HG03139 (cell line): ENCODE measurements around the gene ATXN7L2.

Source experiments
- ATAC-seq: cut with Tn5 transposase; IDR thresholded peaks from one replicate; pipeline ENCODE4 v1.9.1; 2021; ENCODE audit not compliant: unreplicated experiment

The ATXN7L2 gene

GRCh38 chr1:109497449-109498160 lies 13.9 kb downstream of the ATXN7L2 start:
- no peak for ATAC-seq

- ATAC-seq = no peak
These were observed 14.6 kb downstream of the ATXN7L2 start for GRCh38 chr1:109498161-109498801.

- ATAC-seq = no peak
These were observed 15.4 kb downstream of the ATXN7L2 start for GRCh38 chr1:109499081-109499480.

- ATAC-seq = no peak
These were observed 16.2 kb downstream of the ATXN7L2 start for GRCh38 chr1:109499661-109500536.

- no peak for ATAC-seq
These were observed 17.3 kb downstream of the ATXN7L2 start for GRCh38 chr1:109500941-109501381.

- ATAC-seq = no peak
These were observed 18.1 kb downstream of the ATXN7L2 start for GRCh38 chr1:109501644-109502363.

GRCh38 chr1:109502364-109502851 lies 18.7 kb downstream of the ATXN7L2 start:
- ATAC-seq = no peak

GRCh38 chr1:109503935-109504334 lies 20.2 kb downstream of the ATXN7L2 start:
- ATAC-seq = no peak

- no peak for ATAC-seq
These were observed 21.3 kb downstream of the ATXN7L2 start for GRCh38 chr1:109504974-109505373.

GRCh38 chr1:109508001-109508872 lies 24.5 kb downstream of the ATXN7L2 start:
- ATAC-seq = no peak

GRCh38 chr1:109508873-109509175 lies 25.1 kb downstream of the ATXN7L2 start:
- no peak for ATAC-seq

- ATAC-seq = no peak
These were observed 25.8 kb downstream of the ATXN7L2 start, which contains the start of gene AMIGO1 for GRCh38 chr1:109509176-109510134. TSS of gene AMIGO1 (minus strand) at chr1:109509727. CDS start at chr1:109508912, 815 bp downstream.

- ATAC-seq = no peak
These were observed 29.5 kb downstream of the ATXN7L2 start for GRCh38 chr1:109513110-109513710.

GRCh38 chr1:109514846-109515245 lies 31.1 kb downstream of the ATXN7L2 start:
- no peak for ATAC-seq

GRCh38 chr1:109516872-109517271 lies 33.2 kb downstream of the ATXN7L2 start:
- no peak for ATAC-seq

GRCh38 chr1:109517337-109517736 lies 33.6 kb downstream of the ATXN7L2 start:
- no peak for ATAC-seq

GRCh38 chr1:109521002-109521951 lies 37.6 kb downstream of the ATXN7L2 start:
- no peak for ATAC-seq
